Ishikawa (cell line): Measurements from ENCODE around the gene COL18A1.

Experiments used
- CEBPB ChIP-seq: IDR thresholded peaks from 2 replicates; pipeline ENCODE4 v1.6.1; 2012
- CREB1 ChIP-seq: IDR thresholded peaks from 2 replicates; pipeline ENCODE4 v1.6.1; 2012; ENCODE audit warnings: low read depth
- EGR1 ChIP-seq: IDR thresholded peaks from 2 replicates; pipeline ENCODE4 v1.6.1; 2012
- EP300 ChIP-seq: IDR thresholded peaks from 2 replicates; pipeline ENCODE4 v1.6.1; 2012; ENCODE audit warnings: borderline replicate concordance
- FOXM1 ChIP-seq: IDR thresholded peaks from 2 replicates; pipeline ENCODE4 v1.6.1; 2012; ENCODE audit warnings: low read depth, borderline replicate concordance
- MAX ChIP-seq: IDR thresholded peaks from 2 replicates; pipeline ENCODE4 v1.6.1; 2012
- RAD21 ChIP-seq: IDR thresholded peaks from 2 replicates; pipeline ENCODE4 v1.6.1; 2012; ENCODE audit warnings: low read depth
- REST ChIP-seq: IDR thresholded peaks from 2 replicates; pipeline ENCODE4 v1.6.1; 2012; ENCODE audit warnings: low read depth, mild to moderate bottlenecking
- TAF1 ChIP-seq: IDR thresholded peaks from 2 replicates; pipeline ENCODE4 v1.6.1; 2012; ENCODE audit warnings: low read depth, mild to moderate bottlenecking
- TCF12 ChIP-seq: IDR thresholded peaks from 2 replicates; pipeline ENCODE4 v1.6.1; 2012; ENCODE audit warnings: low read depth
- TEAD4 ChIP-seq: IDR thresholded peaks from 2 replicates; pipeline ENCODE4 v1.6.1; 2012
- USF1 ChIP-seq: IDR thresholded peaks from 2 replicates; pipeline ENCODE4 v1.6.1; 2012
- YY1 ChIP-seq: IDR thresholded peaks from 2 replicates; pipeline ENCODE4 v1.6.1; 2012; ENCODE audit warnings: low read depth
- ZBTB7A ChIP-seq: IDR thresholded peaks from 2 replicates; pipeline ENCODE4 v1.6.1; 2012; ENCODE audit warnings: low read depth

- TF ChIP-seq FOXM1, result no peak
- no peak for TF ChIP-seq EGR1
- TF ChIP-seq USF1, result no peak
- TF ChIP-seq RAD21, result no peak
- no peak for TF ChIP-seq REST
- no peak for TF ChIP-seq CEBPB
- TF ChIP-seq MAX, result no peak
- TF ChIP-seq TAF1, result no peak
- no peak for TF ChIP-seq EP300
- TF ChIP-seq ZBTB7A, result no peak
- no peak for TF ChIP-seq TEAD4
- no peak for TF ChIP-seq YY1
- no peak for TF ChIP-seq TCF12
- TF ChIP-seq CREB1, result no peak
Measured at GRCh38 chr21:45479691-45480675, 75.0 kb downstream of the COL18A1 start.
